ENCODE measurements around the gene TMEM51. TPM values are rescaled to one million over a fixed set of nuclear protein-coding genes. Genes with fewer than 3 reads are reported as not detected.

Gene TMEM51
- total and polyA plus RNA-seq, 2 donors (not counting 1 experiment from before 2014, with no cell fraction given) = 0.06 to 0.30 TPM

GRCh38 chr1:15219280-15220023, 65.9 kb downstream of the TMEM51 start:
- peaks cover 0 to 2% of the 10 kb centered on the region in 2 donors for H3K4me1 ChIP-seq (ENCODE audit: control insufficient read depth in 2 of 2, insufficient read depth in 2 of 2, low read length in 2 of 2)
- no peak overlapping the region for H3K27ac ChIP-seq (ENCODE audit: low read length in 2 of 2)
- Mint-ChIP-seq H3K9me3 (ENCODE audit: insufficient read depth) (no peaks in the 10 kb centered on the region), H3K4me3 (no peak overlapping the region), H3K27me3 (peaks cover 25% of the 10 kb centered on the region), H3K4me1 (peaks cover 4% of the 10 kb centered on the region), H3K27ac (no peak overlapping the region)
- no peak overlapping the region for H3K9ac ChIP-seq (ENCODE audit: low read length)
- H3K36me3 ChIP-seq (replicated peaks in 1 of 2; ENCODE audit: control extremely low read depth in 1 of 2, control insufficient read depth in 1 of 2, extremely low read depth in 1 of 2, insufficient read depth in 2 of 2, low read length in 1 of 2) = no peaks in the 10 kb centered on the region
- H3K79me2 ChIP-seq (ENCODE audit: control insufficient read depth, insufficient read depth, low read length) = no peaks in the 10 kb centered on the region
- no peak overlapping the region for H2AFZ ChIP-seq (ENCODE audit: insufficient read depth, low read depth, low read length, poor library complexity, severe bottlenecking)
- POLR2A ChIA-PET = no interaction called here
- no peak overlapping the region for H3K4me3 ChIP-seq (ENCODE audit: control extremely low read depth in 1 of 5, extremely low read depth in 1 of 5, insufficient read depth in 1 of 5, low read depth in 2 of 5, low read length in 4 of 5)
- no peaks in the 10 kb centered on the region for H4K20me1 ChIP-seq (ENCODE audit: control insufficient read depth, insufficient read depth, low read length, poor library complexity, severe bottlenecking)
- ATAC-seq (ENCODE audit: low read depth) (no peak), DNase-seq (no peak)
- peaks cover 0 to 5% (median 0%) of the 10 kb centered on the region in 4 experiments for H3K27me3 ChIP-seq (replicated peaks in 1 of 4; ENCODE audit: control extremely low read depth in 1 of 4, control insufficient read depth in 3 of 4, insufficient read depth in 4 of 4, low read length in 3 of 4)
- CTCF ChIA-PET = no interaction called here
- TF ChIP-seq EZH2 (IDR thresholded peaks at IDR 0.05; ENCODE audit: borderline replicate concordance, insufficient read depth, low read depth, low read length, poor library complexity, severe bottlenecking) = no peak
- TF ChIP-seq, protein P1, sequence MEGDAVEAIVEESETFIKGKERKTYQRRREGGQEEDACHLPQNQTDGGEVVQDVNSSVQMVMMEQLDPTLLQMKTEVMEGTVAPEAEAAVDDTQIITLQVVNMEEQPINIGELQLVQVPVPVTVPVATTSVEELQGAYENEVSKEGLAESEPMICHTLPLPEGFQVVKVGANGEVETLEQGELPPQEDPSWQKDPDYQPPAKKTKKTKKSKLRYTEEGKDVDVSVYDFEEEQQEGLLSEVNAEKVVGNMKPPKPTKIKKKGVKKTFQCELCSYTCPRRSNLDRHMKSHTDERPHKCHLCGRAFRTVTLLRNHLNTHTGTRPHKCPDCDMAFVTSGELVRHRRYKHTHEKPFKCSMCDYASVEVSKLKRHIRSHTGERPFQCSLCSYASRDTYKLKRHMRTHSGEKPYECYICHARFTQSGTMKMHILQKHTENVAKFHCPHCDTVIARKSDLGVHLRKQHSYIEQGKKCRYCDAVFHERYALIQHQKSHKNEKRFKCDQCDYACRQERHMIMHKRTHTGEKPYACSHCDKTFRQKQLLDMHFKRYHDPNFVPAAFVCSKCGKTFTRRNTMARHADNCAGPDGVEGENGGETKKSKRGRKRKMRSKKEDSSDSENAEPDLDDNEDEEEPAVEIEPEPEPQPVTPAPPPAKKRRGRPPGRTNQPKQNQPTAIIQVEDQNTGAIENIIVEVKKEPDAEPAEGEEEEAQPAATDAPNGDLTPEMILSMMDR (IDR thresholded peaks at IDR 0.05) = no peak
- WGBS (ENCODE audit: insufficient coverage) = 91% methylated on average over 16 of the region's 22 CpGs
- no peak overlapping the region for H3K4me2 ChIP-seq (replicated peaks; ENCODE audit: low read depth, low read length, poor library complexity, severe bottlenecking)
- intact Hi-C loops (cut with micrococcal nuclease) = no loop called here
- no peaks in the 10 kb centered on the region for H3K9me3 ChIP-seq (ENCODE audit: control extremely low read depth in 1 of 3, control insufficient read depth in 2 of 3, insufficient read depth in 1 of 3, low read length in 2 of 3)

GRCh38 chr1:15220024-15220392, 66.5 kb downstream of the TMEM51 start:
- Histone ChIP-seq H3K27me3 (replicated peaks in 1 of 4; ENCODE audit: control extremely low read depth in 1 of 4, control insufficient read depth in 3 of 4, insufficient read depth in 4 of 4, low read length in 3 of 4) (peaks cover 0 to 5% (median 0%) of the 10 kb centered on the region in 4 experiments), H3K79me2 (ENCODE audit: control insufficient read depth, insufficient read depth, low read length) (no peaks in the 10 kb centered on the region), H3K4me1 (ENCODE audit: control insufficient read depth in 2 of 2, insufficient read depth in 2 of 2, low read length in 2 of 2) (peaks cover 0 to 3% of the 10 kb centered on the region in 2 donors), H3K36me3 (replicated peaks in 1 of 2; ENCODE audit: control extremely low read depth in 1 of 2, control insufficient read depth in 1 of 2, extremely low read depth in 1 of 2, insufficient read depth in 2 of 2, low read length in 1 of 2) (no peaks in the 10 kb centered on the region), H4K20me1 (ENCODE audit: control insufficient read depth, insufficient read depth, low read length, poor library complexity, severe bottlenecking) (no peaks in the 10 kb centered on the region), H3K4me2 (replicated peaks; ENCODE audit: low read depth, low read length, poor library complexity, severe bottlenecking) (no peak overlapping the region), H3K9ac (ENCODE audit: low read length) (no peak overlapping the region), H3K9me3 (ENCODE audit: control extremely low read depth in 1 of 3, control insufficient read depth in 2 of 3, insufficient read depth in 1 of 3, low read length in 2 of 3) (no peaks in the 10 kb centered on the region), H3K4me3 (ENCODE audit: control extremely low read depth in 1 of 5, extremely low read depth in 1 of 5, insufficient read depth in 1 of 5, low read depth in 2 of 5, low read length in 4 of 5) (no peak overlapping the region), H2AFZ (ENCODE audit: insufficient read depth, low read depth, low read length, poor library complexity, severe bottlenecking) (no peak overlapping the region), H3K27ac (ENCODE audit: low read length in 2 of 2) (no peak overlapping the region)
- ChIA-PET CTCF (interaction anchor here (0.7 kb wide), 1 partner anchor 707 kb away, joined by 4 read pairs; no protein-coding TSS in a partner anchor), POLR2A (no interaction called here)
- no peak overlapping the region for H3K27ac Mint-ChIP-seq
- no peak overlapping the region for H3K4me3 Mint-ChIP-seq
- intact Hi-C loops (cut with micrococcal nuclease) = no loop called here
- TF ChIP-seq, protein P1 (IDR thresholded peaks at IDR 0.05) = no peak
- TF ChIP-seq EZH2 (IDR thresholded peaks at IDR 0.05; ENCODE audit: borderline replicate concordance, insufficient read depth, low read depth, low read length, poor library complexity, severe bottlenecking) = no peak
- ATAC-seq (ENCODE audit: low read depth) (no peak), DNase-seq (no peak)
- peaks cover 25% of the 10 kb centered on the region for H3K27me3 Mint-ChIP-seq
- no peaks in the 10 kb centered on the region for H3K9me3 Mint-ChIP-seq (ENCODE audit: insufficient read depth)
- H3K4me1 Mint-ChIP-seq = peaks cover 8% of the 10 kb centered on the region
- WGBS (ENCODE audit: insufficient coverage) = 93% methylated on average over 8 of the region's 12 CpGs
